HG03196 (cell line): ENCODE data around the gene ZNF526.

Experiments
- ATAC-seq: cut with Tn5 transposase; IDR thresholded peaks from one replicate; pipeline ENCODE4 v1.9.1; 2021; ENCODE audit not compliant: unreplicated experiment

Gene ZNF526

GRCh38 chr19:42246143-42246921 lies 26.2 kb downstream of the ZNF526 start:
- no peak for ATAC-seq

GRCh38 chr19:42246922-42247639 lies 27.0 kb downstream of the ZNF526 start:
- no peak for ATAC-seq

GRCh38 chr19:42247640-42248199 lies 27.6 kb downstream of the ZNF526 start:
- ATAC-seq = no peak

GRCh38 chr19:42248270-42249148 lies 28.4 kb downstream of the ZNF526 start:
- ATAC-seq = no peak

- no peak for ATAC-seq
Measured at GRCh38 chr19:42249149-42249750, 29.1 kb downstream of the ZNF526 start.

GRCh38 chr19:42249769-42250168 lies 29.7 kb downstream of the ZNF526 start:
- ATAC-seq = no peak

GRCh38 chr19:42250183-42250665 lies 30.1 kb downstream of the ZNF526 start:
- no peak for ATAC-seq

GRCh38 chr19:42250666-42251531 lies 30.8 kb downstream of the ZNF526 start:
- ATAC-seq = no peak

- no peak for ATAC-seq
Measured at GRCh38 chr19:42251572-42252358, 31.7 kb downstream of the ZNF526 start.

GRCh38 chr19:42252365-42253244 lies 32.5 kb downstream of the ZNF526 start:
- ATAC-seq = no peak

- peak; percentile 6 for ATAC-seq
Measured at GRCh38 chr19:42253245-42254088, 33.4 kb downstream of the ZNF526 start.

- peak; percentile 27 for ATAC-seq
Measured at GRCh38 chr19:42254089-42254849, 34.2 kb downstream of the ZNF526 start.

GRCh38 chr19:42254850-42255765 lies 35.0 kb downstream of the ZNF526 start, which contains the start of gene ERF:
Gene ERF, minus strand, starts transcription at chr19:42255128. Its CDS starts 129 bp downstream, at chr19:42254999.
- peak; percentile 70 for ATAC-seq

- ATAC-seq = no peak
Measured at GRCh38 chr19:42255766-42256745, 35.9 kb downstream of the ZNF526 start.
